Peyer's patch (tissue), 4 donors: ENCODE measurements around the gene ERICH6B. TPM values are rescaled to one million over a fixed set of nuclear protein-coding genes. Genes with fewer than 3 reads are reported as not detected.
"Not testable (repeated sequence)": the region's sequence is repeated elsewhere in the genome, so short reads cannot be mapped to it uniquely, and the experiment has no call there.

ENCODE experiments used
- DNase-seq, 3 donors: peaks; one replicate each; pipeline ENCODE4 v3.0.0-alpha.2; 2017 to 2019
- H3K27ac ChIP-seq, 4 donors: fragments of 200-600 bp; sonication (generic); one replicate each; pipeline ENCODE4 v1.5.1; 2016 to 2019
- H3K27me3 ChIP-seq, 2 donors: fragments of 200-600 bp; sonication (generic); one replicate each; pipeline ENCODE4 v1.5.1; 2019
- H3K36me3 ChIP-seq, 3 donors: fragments of 200-600 bp; sonication (generic); one replicate each; pipeline ENCODE4 v1.5.1; 2016 to 2019
- H3K4me1 ChIP-seq, 4 donors: fragments of 200-600 bp; sonication (generic); one replicate each; pipeline ENCODE4 v1.5.1; 2016 to 2019
- H3K4me3 ChIP-seq, 4 donors: fragments of 200-600 bp; sonication (generic); 1 replicate in 3 of 4; 2 replicates in 1 of 4; pipeline ENCODE4 v1.5.1; 2016 to 2019; ENCODE audit warnings: mild to moderate bottlenecking in 1 of 4
- H3K9me3 ChIP-seq, 4 donors: fragments of 200-600 bp; sonication (generic); one replicate each; pipeline ENCODE4 v1.5.1; 2016 to 2019; ENCODE audit warnings: mild to moderate bottlenecking in 1 of 4
- CTCF ChIP-seq, 6 experiments: fragments of 450-650 bp in 4 of 6; fragments of 200-600 bp in 2 of 6; sonication (generic) in 1 of 6; IDR thresholded peaks; one replicate each; pipeline ENCODE4 v1.5.1; 2017 to 2019; ENCODE audit warnings: antibody characterized with exemption in 6 of 6, mild to moderate bottlenecking in 3 of 6, moderate library complexity in 1 of 6
- POLR2A ChIP-seq, 2 donors: fragments of 450-650 bp; IDR thresholded peaks; one replicate each; pipeline ENCODE4 v1.5.1; 2017; ENCODE audit warnings: antibody characterized with exemption in 2 of 2, mild to moderate bottlenecking in 2 of 2, moderate library complexity in 2 of 2
- total RNA-seq, 4 donors: library from RNA; depleted of rRNA; stranded (reverse); fragments of >200 nt; gene quantifications; one replicate each; pipeline ENCODE4 v1.1.0, GENCODE V29; 2016

Gene ERICH6B
- total RNA-seq, 4 donors from 2014 or later, result not detected

DNA sequence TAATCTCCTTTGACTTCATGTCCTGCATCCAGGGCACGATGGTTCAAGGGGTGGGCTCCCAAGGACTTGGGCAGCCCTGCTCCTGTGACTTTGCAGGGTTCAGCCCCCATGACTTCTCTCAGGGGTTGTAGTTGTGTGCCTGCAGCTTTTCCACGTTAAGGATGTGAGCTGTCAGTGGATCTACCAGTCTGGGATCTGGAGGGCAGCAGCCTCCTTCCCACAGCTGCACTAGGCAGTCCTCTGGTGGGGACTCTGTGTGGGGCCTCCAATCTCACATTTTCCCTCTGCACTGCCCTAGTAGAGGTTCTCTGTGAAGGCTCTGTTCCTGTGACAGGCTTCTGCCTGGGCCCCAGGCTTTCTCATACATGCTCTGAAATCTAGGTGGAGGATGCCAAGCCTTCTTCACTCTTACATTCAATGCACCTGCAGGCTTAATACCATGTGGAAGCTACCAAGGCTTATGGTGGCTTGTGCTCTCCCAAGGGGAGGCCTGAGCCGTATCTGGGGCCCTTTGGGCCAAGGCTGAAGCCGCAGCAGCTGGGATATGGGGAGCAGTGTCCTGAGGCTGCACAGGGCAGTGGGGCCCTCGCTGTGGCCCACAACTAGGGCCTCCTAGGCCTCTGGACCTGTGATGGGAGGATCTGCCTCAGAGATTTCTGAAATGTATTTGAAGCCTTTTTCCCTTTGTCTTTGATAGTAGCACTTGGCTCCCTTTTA lies 39.3 kb upstream of the ERICH6B start:
- H3K4me1 ChIP-seq, result no peaks in the 10 kb centered on the region
- H3K27ac ChIP-seq, result no peak overlapping the region
- DNase-seq, result no peak
- H3K9me3 ChIP-seq, result no peaks in the 10 kb centered on the region
- H3K36me3 ChIP-seq, result no peaks in the 10 kb centered on the region
- TF ChIP-seq CTCF (IDR thresholded peaks at IDR 0.05) (no peak), POLR2A (IDR thresholded peaks at IDR 0.05) (no peak)
- no peak overlapping the region for H3K4me3 ChIP-seq
- no peaks in the 10 kb centered on the region for H3K27me3 ChIP-seq

GRCh38 chr13:45645263-45645662 lies 29.7 kb upstream of the ERICH6B start:
- H3K9me3 ChIP-seq, DNase-seq, H3K4me3 ChIP-seq: not testable (repeated sequence)

DNA sequence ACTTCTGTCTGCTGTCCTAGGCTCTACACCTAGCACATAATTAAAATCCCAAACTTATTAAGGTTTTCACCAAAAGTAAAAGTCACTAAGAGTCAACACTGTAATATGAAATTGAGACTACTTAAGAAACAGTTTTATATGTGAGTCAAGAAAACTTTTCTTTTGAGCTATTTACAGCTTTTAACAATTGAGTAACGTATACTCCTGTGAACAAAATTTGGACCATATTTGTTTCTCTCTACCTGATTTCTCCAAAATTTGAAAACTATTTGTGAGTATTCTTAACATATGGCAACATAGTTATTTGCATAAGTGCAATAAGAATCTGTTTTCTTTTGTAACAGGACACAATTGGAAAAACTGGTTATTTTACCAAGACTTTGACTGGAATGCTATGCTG lies 26.6 kb upstream of the ERICH6B start:
- not testable (repeated sequence) for H3K27ac ChIP-seq, DNase-seq, H3K4me3 ChIP-seq, H3K9me3 ChIP-seq, H3K27me3 ChIP-seq, H3K4me1 ChIP-seq, H3K36me3 ChIP-seq

More at GRCh38 chr13:45645263-45645662, 29.7 kb upstream of the ERICH6B start:
- H3K27me3 ChIP-seq, H3K36me3 ChIP-seq, H3K4me1 ChIP-seq, H3K27ac ChIP-seq: not testable (repeated sequence)

GRCh38 chr13:45635291-45635690 lies 19.8 kb upstream of the ERICH6B start:
- not testable (repeated sequence) for DNase-seq, H3K4me1 ChIP-seq, H3K27ac ChIP-seq, H3K9me3 ChIP-seq, H3K27me3 ChIP-seq, H3K4me3 ChIP-seq, H3K36me3 ChIP-seq

DNA sequence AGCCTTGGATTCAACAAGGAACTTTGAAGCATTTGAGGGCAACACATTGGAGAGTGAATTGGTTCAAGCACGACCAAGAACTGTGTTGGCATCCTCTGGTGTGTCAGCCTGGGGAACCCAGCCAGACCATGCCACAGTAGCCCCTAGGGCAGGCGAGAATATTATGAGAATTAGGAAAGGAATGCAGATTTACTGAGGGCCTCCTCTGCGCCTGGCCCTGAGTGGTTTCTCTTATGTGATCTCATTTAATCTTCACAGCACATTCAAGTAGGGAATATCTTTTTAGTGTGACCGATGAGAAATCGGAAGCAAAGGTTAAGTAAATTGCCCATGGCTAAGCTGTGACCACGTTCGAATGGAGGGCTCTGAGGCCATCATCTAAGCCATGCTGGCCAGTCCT lies 15.3 kb upstream of the ERICH6B start:
- no peak for DNase-seq
- Histone ChIP-seq H3K27me3 (no peaks in the 10 kb centered on the region), H3K4me3 (no peak overlapping the region), H3K4me1 (no peaks in the 10 kb centered on the region), H3K36me3 (no peaks in the 10 kb centered on the region), H3K9me3 (no peaks in the 10 kb centered on the region), H3K27ac (no peak overlapping the region)
- no peak for TF ChIP-seq CTCF (IDR thresholded peaks at IDR 0.05)
- TF ChIP-seq POLR2A (IDR thresholded peaks at IDR 0.05), result no peak

DNA sequence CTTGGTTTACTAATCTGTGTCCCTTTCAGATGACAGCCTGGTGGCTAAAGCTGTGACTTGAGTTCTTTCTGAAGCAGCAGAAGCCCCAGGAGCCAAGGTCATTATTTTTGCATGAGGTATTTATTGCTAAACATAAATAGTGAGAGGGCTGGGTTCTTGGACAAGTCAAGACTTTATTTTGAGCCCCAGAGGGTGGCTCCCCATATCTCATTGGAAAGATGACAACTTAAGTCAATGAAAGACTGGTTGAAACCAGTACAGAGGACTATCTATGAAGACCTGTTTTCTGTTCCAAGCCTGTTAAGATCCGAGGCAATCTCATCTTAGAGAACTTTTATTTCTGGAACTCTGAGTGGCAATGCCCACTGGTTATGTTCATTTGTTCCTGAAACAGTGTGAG lies 14.4 kb upstream of the ERICH6B start:
- Histone ChIP-seq H3K27ac (no peak overlapping the region), H3K36me3 (no peaks in the 10 kb centered on the region), H3K4me3 (no peak overlapping the region), H3K9me3 (no peaks in the 10 kb centered on the region), H3K4me1 (no peaks in the 10 kb centered on the region), H3K27me3 (no peaks in the 10 kb centered on the region)
- DNase-seq, result no peak
- TF ChIP-seq CTCF (IDR thresholded peaks at IDR 0.05) (no peak), POLR2A (IDR thresholded peaks at IDR 0.05) (no peak)

- H3K4me3 ChIP-seq, result no peak overlapping the region
- TF ChIP-seq POLR2A (IDR thresholded peaks at IDR 0.05) (no peak), CTCF (IDR thresholded peaks at IDR 0.05) (no peak)
- H3K36me3 ChIP-seq, result no peaks in the 10 kb centered on the region
Observed at GRCh38 chr13:45628094-45628493, 12.6 kb upstream of the ERICH6B start.

More at GRCh38 chr13:45628094-45628493, 12.6 kb upstream of the ERICH6B start:
- H3K27ac ChIP-seq, result no peak overlapping the region
- no peaks in the 10 kb centered on the region for H3K27me3 ChIP-seq
- DNase-seq, result no peak
- H3K9me3 ChIP-seq, result no peaks in the 10 kb centered on the region
- H3K4me1 ChIP-seq, result no peaks in the 10 kb centered on the region
